Measurements from ENCODE around the gene CRTC1.

Gene CRTC1

GRCh38 chr19:18789883-18790565 lies 106.5 kb downstream of the CRTC1 start:
- 0 out of 2 replicates have a peak, but pooled peaks cover 4% of the 10 kb centered on the region for H4K20me1 ChIP-seq (ENCODE audit: insufficient read depth, low read length)
- H3K27ac ChIP-seq (ENCODE audit: low read length), result no peak overlapping the region
- no peak for TF ChIP-seq EZH2 (IDR thresholded peaks at IDR 0.05; ENCODE audit: borderline replicate concordance, low read depth, low read length, severe bottlenecking)
- TF ChIP-seq, protein P1, sequence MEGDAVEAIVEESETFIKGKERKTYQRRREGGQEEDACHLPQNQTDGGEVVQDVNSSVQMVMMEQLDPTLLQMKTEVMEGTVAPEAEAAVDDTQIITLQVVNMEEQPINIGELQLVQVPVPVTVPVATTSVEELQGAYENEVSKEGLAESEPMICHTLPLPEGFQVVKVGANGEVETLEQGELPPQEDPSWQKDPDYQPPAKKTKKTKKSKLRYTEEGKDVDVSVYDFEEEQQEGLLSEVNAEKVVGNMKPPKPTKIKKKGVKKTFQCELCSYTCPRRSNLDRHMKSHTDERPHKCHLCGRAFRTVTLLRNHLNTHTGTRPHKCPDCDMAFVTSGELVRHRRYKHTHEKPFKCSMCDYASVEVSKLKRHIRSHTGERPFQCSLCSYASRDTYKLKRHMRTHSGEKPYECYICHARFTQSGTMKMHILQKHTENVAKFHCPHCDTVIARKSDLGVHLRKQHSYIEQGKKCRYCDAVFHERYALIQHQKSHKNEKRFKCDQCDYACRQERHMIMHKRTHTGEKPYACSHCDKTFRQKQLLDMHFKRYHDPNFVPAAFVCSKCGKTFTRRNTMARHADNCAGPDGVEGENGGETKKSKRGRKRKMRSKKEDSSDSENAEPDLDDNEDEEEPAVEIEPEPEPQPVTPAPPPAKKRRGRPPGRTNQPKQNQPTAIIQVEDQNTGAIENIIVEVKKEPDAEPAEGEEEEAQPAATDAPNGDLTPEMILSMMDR (IDR thresholded peaks at IDR 0.05; ENCODE audit: borderline replicate concordance, extremely low read depth, low read length, poor library complexity, severe bottlenecking), result no peak
- H3K4me2 ChIP-seq (ENCODE audit: insufficient read depth, low read length), result no peak overlapping the region
- ATAC-seq (ENCODE audit: insufficient read depth, low read depth) (no peak), DNase-seq (no peak)
- no peaks in the 10 kb centered on the region for H3K9me3 ChIP-seq (ENCODE audit: insufficient read depth, low read length, severe bottlenecking)
- H3K79me2 ChIP-seq (ENCODE audit: insufficient read depth, low read length), result no peaks in the 10 kb centered on the region
- H3K9ac ChIP-seq (ENCODE audit: low read depth, low read length), result no peak overlapping the region
- H3K36me3 ChIP-seq (ENCODE audit: insufficient read depth, low read length), result no peaks in the 10 kb centered on the region
- H3K4me3 ChIP-seq (ENCODE audit: low read depth in 1 of 2, low read length in 2 of 2), result no peak overlapping the region
- H3K27me3 ChIP-seq (ENCODE audit: insufficient read depth, low read length, poor library complexity), result no peaks in the 10 kb centered on the region
- no peak overlapping the region for H2AFZ ChIP-seq (ENCODE audit: low read depth, low read length)
- no peaks in the 10 kb centered on the region for H3K4me1 ChIP-seq (ENCODE audit: insufficient read depth, low read length)

DNA sequence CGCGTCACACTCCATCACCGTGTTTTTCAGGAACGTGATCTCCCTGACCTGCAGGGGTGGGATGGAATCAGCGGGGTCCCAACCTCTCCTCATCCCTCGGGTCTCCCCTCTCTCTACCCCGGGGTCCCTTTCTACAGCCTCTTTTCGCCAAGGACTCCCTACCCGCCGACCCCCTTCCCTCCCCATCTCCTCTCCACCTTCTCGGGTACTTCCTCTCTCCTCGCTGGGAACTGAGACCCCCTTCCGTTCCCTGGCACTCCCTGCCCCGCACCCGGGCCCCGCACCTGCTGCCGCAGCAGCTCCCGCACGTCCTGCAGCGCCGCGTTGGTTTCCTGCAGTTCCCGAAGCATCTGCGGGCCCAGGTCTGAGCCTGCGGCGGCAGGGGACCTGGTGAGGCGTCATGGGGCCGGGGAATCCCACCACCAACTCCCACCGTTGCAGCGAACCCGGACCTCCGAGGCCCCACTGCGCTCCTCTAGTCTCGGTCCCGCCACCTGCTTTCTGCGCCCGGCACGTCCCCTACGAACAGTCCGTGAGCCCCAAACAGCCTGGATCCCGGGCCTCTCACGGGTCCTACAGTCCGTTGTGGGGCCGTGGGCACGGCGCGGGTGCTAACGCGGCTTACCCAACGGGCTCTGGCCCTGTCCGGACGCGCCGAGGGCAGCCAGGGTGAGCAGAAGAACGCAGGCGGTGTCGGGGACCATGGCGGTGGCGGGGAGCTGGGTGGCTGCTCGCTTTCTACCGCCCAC lies 107.3 kb downstream of the CRTC1 start, which contains the start of gene COMP:
Gene COMP (minus strand): TSS at position 740 of the 749 bp plus-strand sequence. CDS start 36 bp downstream, at position 704.
- Histone ChIP-seq H3K27me3 (ENCODE audit: insufficient read depth, low read length, poor library complexity) (no peaks in the 10 kb centered on the region), H3K4me3 (ENCODE audit: low read depth in 1 of 2, low read length in 2 of 2) (no peak within 1 kb of the TSS), H3K27ac (ENCODE audit: low read length) (no peak within 1 kb of the TSS), H3K9ac (ENCODE audit: low read depth, low read length) (no peak within 1 kb of the TSS), H4K20me1 (ENCODE audit: insufficient read depth, low read length) (no peaks in the 10 kb centered on the region), H2AFZ (ENCODE audit: low read depth, low read length) (no peak within 1 kb of the TSS), H3K9me3 (ENCODE audit: insufficient read depth, low read length, severe bottlenecking) (no peaks in the 10 kb centered on the region), H3K36me3 (ENCODE audit: insufficient read depth, low read length) (no peaks in the 10 kb centered on the region), H3K4me2 (ENCODE audit: insufficient read depth, low read length) (no peak within 1 kb of the TSS), H3K79me2 (ENCODE audit: insufficient read depth, low read length) (no peaks in the 10 kb centered on the region), H3K4me1 (ENCODE audit: insufficient read depth, low read length) (no peaks in the 10 kb centered on the region)
- TF ChIP-seq EZH2 (IDR thresholded peaks at IDR 0.05; ENCODE audit: borderline replicate concordance, low read depth, low read length, severe bottlenecking), result no peak
- TF ChIP-seq, protein P1 (IDR thresholded peaks at IDR 0.05; ENCODE audit: borderline replicate concordance, extremely low read depth, low read length, poor library complexity, severe bottlenecking), result no peak
- ATAC-seq (ENCODE audit: insufficient read depth, low read depth) (no peak), DNase-seq (no peak)

GRCh38 chr19:18791315-18791678 lies 107.8 kb downstream of the CRTC1 start:
- Histone ChIP-seq H3K79me2 (ENCODE audit: insufficient read depth, low read length) (no peaks in the 10 kb centered on the region), H2AFZ (ENCODE audit: low read depth, low read length) (no peak overlapping the region), H3K4me3 (ENCODE audit: low read depth in 1 of 2, low read length in 2 of 2) (no peak overlapping the region), H4K20me1 (ENCODE audit: insufficient read depth, low read length) (no peaks in the 10 kb centered on the region), H3K27me3 (ENCODE audit: insufficient read depth, low read length, poor library complexity) (no peaks in the 10 kb centered on the region), H3K4me2 (ENCODE audit: insufficient read depth, low read length) (no peak overlapping the region), H3K27ac (ENCODE audit: low read length) (no peak overlapping the region), H3K36me3 (ENCODE audit: insufficient read depth, low read length) (no peaks in the 10 kb centered on the region), H3K4me1 (ENCODE audit: insufficient read depth, low read length) (no peaks in the 10 kb centered on the region), H3K9me3 (ENCODE audit: insufficient read depth, low read length, severe bottlenecking) (no peaks in the 10 kb centered on the region), H3K9ac (ENCODE audit: low read depth, low read length) (no peak overlapping the region)
- TF ChIP-seq, protein P1 (IDR thresholded peaks at IDR 0.05; ENCODE audit: borderline replicate concordance, extremely low read depth, low read length, poor library complexity, severe bottlenecking), result no peak
- no peak for TF ChIP-seq EZH2 (IDR thresholded peaks at IDR 0.05; ENCODE audit: borderline replicate concordance, low read depth, low read length, severe bottlenecking)
- ATAC-seq (ENCODE audit: insufficient read depth, low read depth) (no peak), DNase-seq (no peak)
